ENCODE measurements around the gene IRX4. TPM values are rescaled to one million over a fixed set of nuclear protein-coding genes. Genes with fewer than 3 reads are reported as not detected.

Gene IRX4
- total and polyA plus RNA-seq, 2 donors = 0.07 TPM; not detected in 1

- Histone ChIP-seq H3K36me3 (ENCODE audit: control insufficient read depth in 2 of 2, insufficient read depth in 2 of 2, low read length in 1 of 2) (no peaks in the 10 kb centered on the region), H3K4me1 (ENCODE audit: control insufficient read depth in 2 of 2, insufficient read depth in 2 of 2, low read length in 2 of 2) (no peaks in the 10 kb centered on the region), H3K27me3 (ENCODE audit: control insufficient read depth in 2 of 2, insufficient read depth in 1 of 2, low read length in 1 of 2) (peaks cover 86 to 100% of the 10 kb centered on the region in 2 donors), H3K4me3 (ENCODE audit: low read length in 2 of 2) (no peak overlapping the region), H3K27ac (ENCODE audit: low read depth in 1 of 2, low read length in 1 of 2) (no peak overlapping the region), H3K9me3 (ENCODE audit: control insufficient read depth in 2 of 2, insufficient read depth in 1 of 2, low read length in 1 of 2) (peaks cover 0 to 5% of the 10 kb centered on the region in 2 donors)
- DNase-seq (ENCODE audit: low read depth in 6 of 9, low spot score in 9 of 9) = no peak
- WGBS = 10% methylated on average over 46 of the region's 46 CpGs
These were observed 5.3 kb downstream of the IRX4 start for GRCh38 chr5:1877103-1878049.

- H3K4me3 ChIP-seq (ENCODE audit: low read length in 2 of 2) = no peak overlapping the region
- no peak for DNase-seq (ENCODE audit: low read depth in 6 of 9, low spot score in 9 of 9)
- no peaks in the 10 kb centered on the region for H3K36me3 ChIP-seq (ENCODE audit: control insufficient read depth in 2 of 2, insufficient read depth in 2 of 2, low read length in 1 of 2)
- no peaks in the 10 kb centered on the region for H3K4me1 ChIP-seq (ENCODE audit: control insufficient read depth in 2 of 2, insufficient read depth in 2 of 2, low read length in 2 of 2)
- H3K27me3 ChIP-seq (ENCODE audit: control insufficient read depth in 2 of 2, insufficient read depth in 1 of 2, low read length in 1 of 2) = peaks cover 79 to 99% of the 10 kb centered on the region in 2 donors
- 4% methylated on average over 43 of the region's 43 CpGs for WGBS
- no peak overlapping the region for H3K27ac ChIP-seq (ENCODE audit: low read depth in 1 of 2, low read length in 1 of 2)
- peaks cover 0 to 5% of the 10 kb centered on the region in 2 donors for H3K9me3 ChIP-seq (ENCODE audit: control insufficient read depth in 2 of 2, insufficient read depth in 1 of 2, low read length in 1 of 2)
These were observed 6.1 kb downstream of the IRX4 start for GRCh38 chr5:1876660-1877064.

- Histone ChIP-seq H3K9me3 (ENCODE audit: control insufficient read depth in 2 of 2, insufficient read depth in 1 of 2, low read length in 1 of 2) (peaks cover 0 to 5% of the 10 kb centered on the region in 2 donors), H3K27me3 (ENCODE audit: control insufficient read depth in 2 of 2, insufficient read depth in 1 of 2, low read length in 1 of 2) (peaks cover 74 to 99% of the 10 kb centered on the region in 2 donors), H3K27ac (ENCODE audit: low read depth in 1 of 2, low read length in 1 of 2) (no peak overlapping the region), H3K4me1 (ENCODE audit: control insufficient read depth in 2 of 2, insufficient read depth in 2 of 2, low read length in 2 of 2) (no peaks in the 10 kb centered on the region), H3K36me3 (ENCODE audit: control insufficient read depth in 2 of 2, insufficient read depth in 2 of 2, low read length in 1 of 2) (no peaks in the 10 kb centered on the region), H3K4me3 (ENCODE audit: low read length in 2 of 2) (no peak overlapping the region)
- DNase-seq (ENCODE audit: low read depth in 6 of 9, low spot score in 9 of 9) = no peak
- WGBS = 5% methylated on average over 61 of the region's 61 CpGs
These were observed 6.7 kb downstream of the IRX4 start for GRCh38 chr5:1875843-1876659.

GRCh38 chr5:1875281-1875842 lies 7.4 kb downstream of the IRX4 start:
- Histone ChIP-seq H3K4me3 (ENCODE audit: low read length in 2 of 2) (no peak overlapping the region), H3K27ac (ENCODE audit: low read depth in 1 of 2, low read length in 1 of 2) (no peak overlapping the region), H3K27me3 (ENCODE audit: control insufficient read depth in 2 of 2, insufficient read depth in 1 of 2, low read length in 1 of 2) (peaks cover 67 to 93% of the 10 kb centered on the region in 2 donors), H3K9me3 (ENCODE audit: control insufficient read depth in 2 of 2, insufficient read depth in 1 of 2, low read length in 1 of 2) (peaks cover 0 to 5% of the 10 kb centered on the region in 2 donors), H3K4me1 (ENCODE audit: control insufficient read depth in 2 of 2, insufficient read depth in 2 of 2, low read length in 2 of 2) (no peaks in the 10 kb centered on the region), H3K36me3 (ENCODE audit: control insufficient read depth in 2 of 2, insufficient read depth in 2 of 2, low read length in 1 of 2) (no peaks in the 10 kb centered on the region)
- DNase-seq (ENCODE audit: low read depth in 6 of 9, low spot score in 9 of 9) = no peak
- WGBS = 8% methylated on average over 36 of the region's 36 CpGs

GRCh38 chr5:1874771-1875220 lies 7.9 kb downstream of the IRX4 start:
- Histone ChIP-seq H3K9me3 (ENCODE audit: control insufficient read depth in 2 of 2, insufficient read depth in 1 of 2, low read length in 1 of 2) (peaks cover 0 to 6% of the 10 kb centered on the region in 2 donors), H3K27ac (ENCODE audit: low read depth in 1 of 2, low read length in 1 of 2) (no peak overlapping the region), H3K4me3 (ENCODE audit: low read length in 2 of 2) (no peak overlapping the region), H3K4me1 (ENCODE audit: control insufficient read depth in 2 of 2, insufficient read depth in 2 of 2, low read length in 2 of 2) (no peaks in the 10 kb centered on the region), H3K36me3 (ENCODE audit: control insufficient read depth in 2 of 2, insufficient read depth in 2 of 2, low read length in 1 of 2) (no peaks in the 10 kb centered on the region), H3K27me3 (ENCODE audit: control insufficient read depth in 2 of 2, insufficient read depth in 1 of 2, low read length in 1 of 2) (peaks cover 62 to 87% of the 10 kb centered on the region in 2 donors)
- WGBS = 4% methylated on average over 36 of the region's 36 CpGs
- DNase-seq (ENCODE audit: low read depth in 6 of 9, low spot score in 9 of 9) = no peak

- H3K27me3 ChIP-seq (ENCODE audit: control insufficient read depth in 2 of 2, insufficient read depth in 1 of 2, low read length in 1 of 2) = peaks cover 58 to 86% of the 10 kb centered on the region in 2 donors
- no peak for DNase-seq (ENCODE audit: low read depth in 6 of 9, low spot score in 9 of 9)
- H3K36me3 ChIP-seq (ENCODE audit: control insufficient read depth in 2 of 2, insufficient read depth in 2 of 2, low read length in 1 of 2) = no peaks in the 10 kb centered on the region
- no peak overlapping the region for H3K4me3 ChIP-seq (ENCODE audit: low read length in 2 of 2)
- no peak overlapping the region for H3K27ac ChIP-seq (ENCODE audit: low read depth in 1 of 2, low read length in 1 of 2)
- WGBS = 12% methylated on average over 10 of the region's 10 CpGs
- peaks cover 0 to 6% of the 10 kb centered on the region in 2 donors for H3K9me3 ChIP-seq (ENCODE audit: control insufficient read depth in 2 of 2, insufficient read depth in 1 of 2, low read length in 1 of 2)
- H3K4me1 ChIP-seq (ENCODE audit: control insufficient read depth in 2 of 2, insufficient read depth in 2 of 2, low read length in 2 of 2) = no peaks in the 10 kb centered on the region
These were observed 8.4 kb downstream of the IRX4 start for GRCh38 chr5:1874348-1874747.

- H3K4me3 ChIP-seq (ENCODE audit: low read length in 2 of 2) = no peak overlapping the region
- WGBS = 30% methylated on average over 13 of the region's 13 CpGs
- H3K36me3 ChIP-seq (ENCODE audit: control insufficient read depth in 2 of 2, insufficient read depth in 2 of 2, low read length in 1 of 2) = no peaks in the 10 kb centered on the region
- no peak overlapping the region for H3K27ac ChIP-seq (ENCODE audit: low read depth in 1 of 2, low read length in 1 of 2)
- peaks cover 52 to 83% of the 10 kb centered on the region in 2 donors for H3K27me3 ChIP-seq (ENCODE audit: control insufficient read depth in 2 of 2, insufficient read depth in 1 of 2, low read length in 1 of 2)
- no peak for DNase-seq (ENCODE audit: low read depth in 6 of 9, low spot score in 9 of 9)
- H3K9me3 ChIP-seq (ENCODE audit: control insufficient read depth in 2 of 2, insufficient read depth in 1 of 2, low read length in 1 of 2) = peaks cover 0 to 4% of the 10 kb centered on the region in 2 donors
- H3K4me1 ChIP-seq (ENCODE audit: control insufficient read depth in 2 of 2, insufficient read depth in 2 of 2, low read length in 2 of 2) = no peaks in the 10 kb centered on the region
These were observed 9.3 kb downstream of the IRX4 start for GRCh38 chr5:1873243-1873959.

GRCh38 chr5:1871441-1871840 lies 11.3 kb downstream of the IRX4 start:
- DNase-seq (ENCODE audit: low read depth in 6 of 9, low spot score in 9 of 9) = no peak
- WGBS = 82% methylated on average over 14 of the region's 14 CpGs
- Histone ChIP-seq H3K9me3 (ENCODE audit: control insufficient read depth in 2 of 2, insufficient read depth in 1 of 2, low read length in 1 of 2) (peaks cover 0 to 3% of the 10 kb centered on the region in 2 donors), H3K36me3 (ENCODE audit: control insufficient read depth in 2 of 2, insufficient read depth in 2 of 2, low read length in 1 of 2) (no peaks in the 10 kb centered on the region), H3K4me3 (ENCODE audit: low read length in 2 of 2) (no peak overlapping the region), H3K27me3 (ENCODE audit: control insufficient read depth in 2 of 2, insufficient read depth in 1 of 2, low read length in 1 of 2) (peaks cover 32 to 79% of the 10 kb centered on the region in 2 donors), H3K4me1 (ENCODE audit: control insufficient read depth in 2 of 2, insufficient read depth in 2 of 2, low read length in 2 of 2) (no peaks in the 10 kb centered on the region), H3K27ac (ENCODE audit: low read depth in 1 of 2, low read length in 1 of 2) (no peak overlapping the region)
